HG03378 (cell line): ENCODE results near the gene OXNAD1.

Source experiments
- ATAC-seq: cut with Tn5 transposase; IDR thresholded peaks from one replicate; pipeline ENCODE4 v1.9.1; 2021; ENCODE audit warnings: mild to moderate bottlenecking, moderate library complexity; ENCODE audit not compliant: unreplicated experiment

The OXNAD1 gene

DNA sequence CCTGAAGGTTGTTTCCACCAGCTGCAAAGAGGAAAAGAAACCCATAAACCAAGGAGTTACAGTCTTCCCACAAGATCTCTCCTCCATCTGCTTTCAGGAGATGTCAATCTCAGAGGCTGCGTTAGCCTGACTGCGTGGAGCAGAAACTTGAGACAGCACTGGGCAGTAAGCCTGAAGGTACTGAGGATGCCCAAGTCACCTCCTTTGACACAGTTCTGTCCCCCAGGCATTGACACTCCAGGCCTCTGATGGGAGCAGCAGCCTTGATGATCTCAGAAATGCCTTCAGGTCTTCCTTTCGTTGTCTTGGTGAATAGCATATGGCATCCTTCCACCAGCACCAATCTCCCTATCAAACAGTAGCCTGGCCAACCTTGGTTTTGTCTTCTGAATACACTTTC, 89.3 kb downstream of the OXNAD1 start:
- ATAC-seq: no peak
